GM23248 (cell line): ENCODE data around the gene POLR3A. TPM values are rescaled to one million over a fixed set of nuclear protein-coding genes. Genes with fewer than 3 reads are reported as not detected.

Experiments used
- DNase-seq: peaks from one replicate; pipeline ENCODE4 v3.0.0-alpha.2; 2015
- H2AFZ ChIP-seq: fragments of 200-600 bp; sonication (generic); 2 replicates; pipeline ENCODE4 v1.6.1; 2016; ENCODE audit warnings: antibody characterized with exemption
- H3F3A ChIP-seq: fragments of 200-600 bp; sonication (generic); 2 replicates; pipeline ENCODE4 v1.6.1; 2016; ENCODE audit warnings: mild to moderate bottlenecking, antibody characterized with exemption, mixed run types; ENCODE audit not compliant: insufficient read depth
- H3K27ac ChIP-seq: fragments of 200-600 bp; sonication (generic); 2 replicates; pipeline ENCODE4 v1.5.1; 2016; ENCODE audit warnings: mild to moderate bottlenecking
- H3K27me3 ChIP-seq: fragments of 200-600 bp; sonication (generic); replicated peaks from 2 replicates; pipeline ENCODE4 v1.6.1; 2016; ENCODE audit warnings: mild to moderate bottlenecking; ENCODE audit not compliant: insufficient read depth
- H3K36me3 ChIP-seq: fragments of 200-600 bp; sonication (generic); 2 replicates; pipeline ENCODE4 v1.6.1; 2016; ENCODE audit warnings: low read depth, mild to moderate bottlenecking
- H3K4me1 ChIP-seq: fragments of 200-600 bp; sonication (generic); 2 replicates; pipeline ENCODE4 v1.6.1; 2016; ENCODE audit warnings: mild to moderate bottlenecking; ENCODE audit not compliant: insufficient read depth
- H3K4me2 ChIP-seq: fragments of 200-600 bp; sonication (generic); one replicate; pipeline ENCODE4 v1.6.1; 2016; ENCODE audit warnings: mild to moderate bottlenecking; ENCODE audit not compliant: unreplicated experiment
- H3K4me3 ChIP-seq: fragments of 200-600 bp; sonication (generic); 2 replicates; pipeline ENCODE4 v1.5.1; 2016; ENCODE audit warnings: mild to moderate bottlenecking
- H3K79me2 ChIP-seq: fragments of 200-600 bp; sonication (generic); 2 replicates; pipeline ENCODE4 v1.6.1; 2016; ENCODE audit warnings: mild to moderate bottlenecking; ENCODE audit not compliant: insufficient read depth
- H3K9ac ChIP-seq: fragments of 200-600 bp; sonication (generic); 2 replicates; pipeline ENCODE4 v1.6.1; 2016; ENCODE audit warnings: mild to moderate bottlenecking
- H3K9me2 ChIP-seq: fragments of 200-600 bp; sonication (generic); 2 replicates; pipeline ENCODE4 v1.6.1; 2016; ENCODE audit warnings: mixed run types, mild to moderate bottlenecking, moderate library complexity; ENCODE audit not compliant: insufficient read depth
- H3K9me3 ChIP-seq: fragments of 200-600 bp; sonication (generic); one replicate; pipeline ENCODE4 v1.6.1; 2017; ENCODE audit warnings: low read depth
- H4K20me1 ChIP-seq: fragments of 200-600 bp; sonication (generic); 2 replicates; pipeline ENCODE4 v1.6.0; 2016; ENCODE audit not compliant: insufficient read depth
- EZH2 ChIP-seq: fragments of 200-600 bp; sonication (generic); IDR thresholded peaks from 2 replicates; pipeline ENCODE4 v1.6.1; 2018; ENCODE audit warnings: antibody characterized with exemption, mild to moderate bottlenecking; ENCODE audit not compliant: insufficient read depth, poor library complexity, severe bottlenecking
- EZH2phosphoT487 ChIP-seq: fragments of 200-600 bp; sonication (generic); IDR thresholded peaks from 2 replicates; pipeline ENCODE4 v1.6.1; 2018; ENCODE audit warnings: antibody characterized with exemption, moderate library complexity, mild to moderate bottlenecking, low read depth; ENCODE audit not compliant: insufficient read depth
- WGBS, 2 experiments: methylation state at CpG; one replicate each; pipeline ENCODE4 v1.1.6; 2015 to 2017; ENCODE audit warnings: low lambda C conversion rate in 2 of 2, low coverage in 1 of 2; ENCODE audit errors: missing lambda C conversion rate in 2 of 2; 5-methylcytosine and 5-hydroxymethylcytosine counted together
- in situ Hi-C: fragments of 300-500 bp; cut with MboI; formaldehyde crosslinking; loops from 2 replicates; pipeline ENCODE4 v1.15.0; 2020
- polyA plus RNA-seq: library from polyadenylated mRNA; unstranded; fragments of >200 nt; fragmentation: Nextera tagmentation; extraction: Ambion mirVana; gene quantifications from 2 replicates; pipeline ENCODE4 v1.2.1, GENCODE V29; 2016
- total RNA-seq: library from RNA; depleted of rRNA; stranded (reverse); fragments of >200 nt; shearing (Covaris generic); gene quantifications from 2 replicates; pipeline ENCODE4 v1.2.3, GENCODE V29; 2014

The POLR3A gene
- total and polyA plus RNA-seq, 2 experiments from 2014 or later, result 9.2 to 12.8 TPM

DNA sequence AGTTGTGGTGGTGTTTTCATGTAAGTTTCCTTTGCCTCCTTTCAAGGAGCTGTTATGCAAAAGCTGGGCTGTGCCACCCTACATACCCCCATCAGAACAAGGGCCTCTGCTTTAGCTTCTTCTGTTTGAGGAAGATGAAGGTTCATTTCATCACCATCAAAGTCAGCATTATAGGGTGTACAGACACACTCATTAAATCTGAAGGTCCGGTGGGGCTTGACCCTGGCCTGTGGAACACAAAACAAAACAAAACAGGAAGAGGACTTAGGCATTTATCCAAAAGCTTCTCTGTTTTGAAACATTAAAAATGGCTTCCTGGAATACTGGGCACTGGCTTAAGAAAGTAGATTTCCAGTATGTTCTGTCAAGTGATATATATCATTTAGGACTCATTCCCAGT is 15.8 kb downstream of the POLR3A start:
- H3K9me3 ChIP-seq, result no peaks in the 10 kb centered on the region
- no peak for DNase-seq
- WGBS, 2 experiments, result 94 to 95% methylated on average over 1 of the region's 1 CpG
- H3K9me2 ChIP-seq, result no peaks in the 10 kb centered on the region
- H2AFZ ChIP-seq, result no peak overlapping the region
- no peaks in the 10 kb centered on the region for H3F3A ChIP-seq
- no peak overlapping the region for H3K9ac ChIP-seq
- no peaks in the 10 kb centered on the region; the same call in 1 of the 2 replicates for H3K79me2 ChIP-seq
- in situ Hi-C loops, result no loop called here
- H3K27ac ChIP-seq, result no peak overlapping the region
- no peaks in the 10 kb centered on the region for H3K4me1 ChIP-seq
- no peak overlapping the region for H3K4me3 ChIP-seq
- no peaks in the 10 kb centered on the region for H3K27me3 ChIP-seq
- H3K36me3 ChIP-seq, result peaks cover 84% of the 10 kb centered on the region
- TF ChIP-seq EZH2phosphoT487, result no peak
- TF ChIP-seq EZH2, result no peak
- H3K4me2 ChIP-seq, result no peak overlapping the region
- no peaks in the 10 kb centered on the region for H4K20me1 ChIP-seq

DNA sequence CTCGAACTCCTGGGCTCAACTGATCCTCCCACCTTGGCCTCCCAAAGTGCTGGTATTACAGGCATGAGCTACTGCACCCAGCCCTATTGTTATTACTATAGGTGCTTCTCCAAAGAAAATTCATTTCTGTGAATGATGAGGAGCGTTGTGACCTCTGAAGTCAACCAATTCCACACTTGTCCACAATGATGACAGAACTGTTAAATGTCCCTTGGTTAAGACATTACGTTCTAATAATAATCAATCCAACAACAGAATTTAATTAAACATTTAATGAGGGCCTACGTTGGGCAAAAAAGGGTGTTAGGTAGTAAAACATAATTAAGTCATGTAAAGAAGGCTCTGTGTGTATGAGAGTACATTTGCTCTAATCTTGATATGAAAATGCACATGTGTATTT is 18.2 kb downstream of the POLR3A start:
- no peak overlapping the region for H3K9ac ChIP-seq
- no peaks in the 10 kb centered on the region for H3K9me2 ChIP-seq
- H3K9me3 ChIP-seq, result no peaks in the 10 kb centered on the region
- H3K27me3 ChIP-seq, result no peaks in the 10 kb centered on the region
- H3K4me2 ChIP-seq, result no peak overlapping the region
- whole genome bisulfite sequencing, 2 experiments, result 93 to 97% methylated on average over 4 of the region's 4 CpGs
- no peak for DNase-seq
- H3F3A ChIP-seq, result no peaks in the 10 kb centered on the region
- in situ Hi-C loops, result no loop called here
- peaks cover 87% of the 10 kb centered on the region for H3K36me3 ChIP-seq
- no peak overlapping the region for H2AFZ ChIP-seq
- TF ChIP-seq EZH2phosphoT487, result no peak
- TF ChIP-seq EZH2, result no peak
- H3K27ac ChIP-seq, result no peak overlapping the region
- no peaks in the 10 kb centered on the region; the same call in 1 of the 2 replicates for H3K79me2 ChIP-seq
- H3K4me1 ChIP-seq, result no peaks in the 10 kb centered on the region
- no peaks in the 10 kb centered on the region for H4K20me1 ChIP-seq
- no peak overlapping the region for H3K4me3 ChIP-seq

DNA sequence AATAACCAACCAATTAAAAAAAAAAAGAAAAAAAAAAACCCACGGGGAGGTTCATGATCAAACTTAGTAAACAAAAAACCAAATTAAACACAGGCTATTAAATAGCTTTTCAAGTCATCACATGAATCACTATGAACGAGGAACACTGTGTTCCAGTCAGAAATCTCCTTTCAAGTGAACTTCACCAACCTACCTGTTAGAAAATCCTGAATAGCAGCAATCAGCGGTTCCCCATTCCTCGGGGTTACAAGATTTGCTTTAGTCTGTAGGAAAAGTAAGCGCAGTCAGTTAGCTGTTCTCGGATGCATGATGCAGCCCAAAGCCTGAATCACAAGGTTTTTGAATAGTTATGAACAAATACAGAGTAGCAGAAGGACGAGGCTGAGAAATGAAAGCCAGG is 19.0 kb downstream of the POLR3A start:
- no peaks in the 10 kb centered on the region for H3K4me1 ChIP-seq
- H3K27me3 ChIP-seq, result no peaks in the 10 kb centered on the region
- H3K36me3 ChIP-seq, result peaks cover 86% of the 10 kb centered on the region
- H4K20me1 ChIP-seq, result no peaks in the 10 kb centered on the region
- no peaks in the 10 kb centered on the region for H3K9me2 ChIP-seq
- in situ Hi-C loops, result no loop called here
- no peak for DNase-seq
- no peak overlapping the region for H3K9ac ChIP-seq
- no peaks in the 10 kb centered on the region; the same call in 1 of the 2 replicates for H3K79me2 ChIP-seq
- no peak overlapping the region for H3K4me3 ChIP-seq
- no peak overlapping the region for H3K27ac ChIP-seq
- TF ChIP-seq EZH2phosphoT487, result no peak
- no peak for TF ChIP-seq EZH2
- H2AFZ ChIP-seq, result no peak overlapping the region
- no peaks in the 10 kb centered on the region for H3F3A ChIP-seq
- H3K9me3 ChIP-seq, result no peaks in the 10 kb centered on the region
- no peak overlapping the region for H3K4me2 ChIP-seq
- WGBS, 2 experiments, result 81 to 83% methylated on average over 7 of the region's 7 CpGs

DNA sequence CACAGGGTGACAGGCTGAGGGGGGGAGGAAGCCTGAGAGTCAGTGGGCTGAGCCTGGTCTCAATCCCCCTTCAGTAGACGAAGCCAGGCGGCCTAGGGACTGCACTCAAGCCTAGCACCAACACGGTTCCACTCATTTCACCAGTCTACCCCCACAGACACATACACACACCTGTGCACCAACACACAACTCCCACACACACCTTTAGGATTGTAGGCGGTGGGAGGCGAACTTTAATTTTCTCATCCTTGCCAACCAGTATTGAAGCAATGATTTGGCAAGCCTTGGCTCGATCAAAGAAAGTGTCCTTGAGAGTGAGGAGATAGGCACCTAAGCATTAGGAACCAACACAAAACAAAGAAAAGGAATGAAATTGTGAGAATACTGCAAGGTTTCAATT is 19.7 kb downstream of the POLR3A start:
- 94 to 95% methylated on average over 6 of the region's 6 CpGs for WGBS, 2 experiments
- in situ Hi-C loops, result no loop called here
- no peaks in the 10 kb centered on the region; the same call in 1 of the 2 replicates for H3K79me2 ChIP-seq
- H2AFZ ChIP-seq, result no peak overlapping the region
- no peaks in the 10 kb centered on the region for H3K9me2 ChIP-seq
- no peak for TF ChIP-seq EZH2phosphoT487
- no peak for TF ChIP-seq EZH2
- H3K9me3 ChIP-seq, result no peaks in the 10 kb centered on the region
- no peak overlapping the region for H3K9ac ChIP-seq
- H3K4me3 ChIP-seq, result no peak overlapping the region
- peaks cover 85% of the 10 kb centered on the region for H3K36me3 ChIP-seq
- H3K27ac ChIP-seq, result no peak overlapping the region
- H3K4me1 ChIP-seq, result no peaks in the 10 kb centered on the region
- DNase-seq, result no peak
- no peaks in the 10 kb centered on the region for H3F3A ChIP-seq
- no peaks in the 10 kb centered on the region for H4K20me1 ChIP-seq
- no peaks in the 10 kb centered on the region for H3K27me3 ChIP-seq
- no peak overlapping the region for H3K4me2 ChIP-seq

DNA sequence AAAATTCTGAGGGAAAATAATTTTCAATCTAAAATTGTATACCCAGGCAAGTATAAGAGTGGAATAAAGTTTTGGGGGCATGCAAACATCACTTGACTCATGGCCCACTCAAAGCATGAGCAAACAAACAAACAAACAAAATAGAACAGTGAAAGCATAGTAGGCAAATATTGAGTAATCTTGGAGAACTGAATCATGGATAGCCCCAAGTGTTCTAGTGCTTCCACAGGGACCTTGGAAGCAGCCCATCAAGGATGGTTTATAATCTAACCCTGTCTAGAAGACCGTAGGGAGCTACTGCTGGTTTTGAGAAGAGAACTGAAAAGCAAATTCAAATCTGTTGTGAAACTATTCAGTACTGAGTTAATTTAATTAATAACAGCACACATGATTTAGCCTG is 22.1 kb downstream of the POLR3A start:
- WGBS, 2 experiments, result 62 to 64% methylated on average over 1 of the region's 1 CpG
- Histone ChIP-seq H3K27ac (no peak overlapping the region), H4K20me1 (no peaks in the 10 kb centered on the region), H3K4me2 (no peak overlapping the region), H3K27me3 (no peaks in the 10 kb centered on the region), H3F3A (no peaks in the 10 kb centered on the region), H3K9me3 (no peaks in the 10 kb centered on the region), H3K4me3 (no peak overlapping the region), H3K9ac (no peak overlapping the region), H3K36me3 (peaks cover 75% of the 10 kb centered on the region), H3K79me2 (no peaks in the 10 kb centered on the region; the same call in 1 of the 2 replicates), H3K4me1 (no peaks in the 10 kb centered on the region), H2AFZ (no peak overlapping the region), H3K9me2 (no peaks in the 10 kb centered on the region)
- DNase-seq, result no peak
- TF ChIP-seq EZH2 (no peak), EZH2phosphoT487 (no peak)
- in situ Hi-C loops, result no loop called here
